ENCODE results near the gene PRRG3.

PRRG3 gene

DNA sequence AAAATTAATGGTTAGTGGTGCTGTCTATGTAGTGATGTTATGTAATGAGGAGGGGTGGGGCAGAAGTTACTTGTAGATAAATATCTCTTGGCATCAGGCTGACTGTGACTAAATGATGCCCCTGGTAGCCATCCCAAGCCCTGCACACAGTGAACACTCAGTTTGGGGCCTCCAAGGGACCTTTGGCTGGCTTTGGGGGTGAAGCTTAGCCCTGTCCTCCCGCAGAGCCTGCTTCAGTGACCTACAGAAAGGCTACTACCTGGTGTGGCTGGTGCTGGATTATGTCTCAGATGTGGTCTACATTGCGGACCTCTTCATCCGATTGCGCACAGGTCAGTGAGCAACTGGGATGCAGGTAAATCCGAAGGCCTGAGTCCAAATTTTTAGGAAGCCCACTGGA is 47.1 kb downstream of the PRRG3 start:
- peaks cover 93 to 98% (median 97%) of the 10 kb centered on the region in 11 experiments for H3K27me3 ChIP-seq
- H3K9ac ChIP-seq = no peak overlapping the region
- no peaks in the 10 kb centered on the region for H3K36me3 ChIP-seq
- H4K20me1 ChIP-seq = peaks cover 0 to 9% (median 0%) of the 10 kb centered on the region in 11 experiments; a peak in 3 of 22 replicates
- peaks cover 0 to 5% (median 1%) of the 10 kb centered on the region in 10 experiments; a peak in 5 of 20 replicates for H3K4me1 ChIP-seq
- H3K9me3 ChIP-seq (replicated peaks in 1 of 11) = peaks cover 0 to 23% (median 11%) of the 10 kb centered on the region in 11 experiments; a peak in 16 of 22 replicates
- H3K4me3 ChIP-seq = no peak overlapping the region
- H3K4me2 ChIP-seq = no peak overlapping the region
- TF ChIP-seq Cebpa-rat (IDR thresholded peaks at IDR 0.05) = no peak
- no peak overlapping the region for H3K27ac ChIP-seq

- H3K36me3 ChIP-seq = no peaks in the 10 kb centered on the region
- no peak overlapping the region for H3K4me3 ChIP-seq
- H3K4me2 ChIP-seq = no peak overlapping the region
- peaks cover 0 to 8% (median 0%) of the 10 kb centered on the region in 11 experiments; a peak in 2 of 22 replicates for H4K20me1 ChIP-seq
- no peak for TF ChIP-seq Cebpa-rat (IDR thresholded peaks at IDR 0.05)
- H3K9ac ChIP-seq = no peak overlapping the region
- no peak overlapping the region for H3K27ac ChIP-seq
- H3K4me1 ChIP-seq = no peaks in the 10 kb centered on the region
- peaks cover 0 to 23% (median 11%) of the 10 kb centered on the region in 11 experiments; a peak in 16 of 22 replicates for H3K9me3 ChIP-seq (replicated peaks in 1 of 11)
- peaks cover 95 to 98% (median 97%) of the 10 kb centered on the region in 11 experiments for H3K27me3 ChIP-seq
Measured at GRCh38 chrX:151743651-151744470, 48.6 kb downstream of the PRRG3 start.

DNA sequence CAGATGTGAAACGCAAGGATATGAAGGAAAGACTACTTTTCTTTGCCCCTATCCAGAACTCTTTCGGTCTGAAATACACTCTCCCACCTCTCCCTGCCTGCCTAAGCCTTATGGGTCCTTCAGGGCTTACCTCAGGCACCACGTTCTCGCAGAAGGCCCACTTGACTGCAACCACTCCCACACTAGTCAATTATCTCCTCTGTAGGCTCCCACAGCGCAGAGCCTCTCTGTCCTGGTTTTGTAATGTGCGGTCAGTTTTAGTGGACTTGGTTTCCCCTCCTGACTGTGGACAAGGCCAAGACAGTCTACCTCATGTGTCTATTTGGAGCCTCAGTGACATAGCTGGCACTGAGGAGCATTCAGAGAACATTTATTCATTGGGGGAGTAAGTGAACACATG is 50.4 kb downstream of the PRRG3 start:
- H3K27me3 ChIP-seq = peaks cover 95 to 98% (median 97%) of the 10 kb centered on the region in 11 experiments

GRCh38 chrX:151746502-151746901 is 51.2 kb downstream of the PRRG3 start:
- no peaks in the 10 kb centered on the region for H3K36me3 ChIP-seq
- H3K9ac ChIP-seq = no peak overlapping the region
- no peak overlapping the region for H3K27ac ChIP-seq
- TF ChIP-seq Cebpa-rat (IDR thresholded peaks at IDR 0.05) = no peak
- peaks cover 95 to 98% (median 97%) of the 10 kb centered on the region in 11 experiments for H3K27me3 ChIP-seq
- peaks cover 0 to 11% (median 6%) of the 10 kb centered on the region in 11 experiments; a peak in 16 of 22 replicates for H3K9me3 ChIP-seq (replicated peaks in 1 of 11)
- no peak overlapping the region for H3K4me3 ChIP-seq
- H3K4me1 ChIP-seq = 0 out of 20 replicates have a peak, but pooled peaks cover 0 to 1% (median 0%) of the 10 kb centered on the region in 10 experiments
- peaks cover 0 to 4% (median 0%) of the 10 kb centered on the region in 11 experiments; a peak in 4 of 22 replicates for H4K20me1 ChIP-seq
- H3K4me2 ChIP-seq = no peak overlapping the region

More for the DNA sequence above, 50.4 kb downstream of the PRRG3 start:
- Histone ChIP-seq H3K27ac (no peak overlapping the region), H4K20me1 (peaks cover 0 to 4% (median 0%) of the 10 kb centered on the region in 11 experiments; a peak in 3 of 22 replicates), H3K4me2 (no peak overlapping the region), H3K36me3 (no peaks in the 10 kb centered on the region), H3K4me1 (no peaks in the 10 kb centered on the region), H3K9me3 (replicated peaks in 1 of 11) (peaks cover 0 to 20% (median 11%) of the 10 kb centered on the region in 11 experiments; a peak in 16 of 22 replicates), H3K4me3 (no peak overlapping the region), H3K9ac (no peak overlapping the region)
- no peak for TF ChIP-seq Cebpa-rat (IDR thresholded peaks at IDR 0.05)

GRCh38 chrX:151750511-151750910 is 55.3 kb downstream of the PRRG3 start:
- H3K9ac ChIP-seq = no peak overlapping the region
- no peaks in the 10 kb centered on the region for H3K36me3 ChIP-seq
- no peaks in the 10 kb centered on the region for H3K9me3 ChIP-seq (replicated peaks in 1 of 11)
- no peak overlapping the region for H3K4me3 ChIP-seq
- H4K20me1 ChIP-seq = peaks cover 0 to 12% (median 0%) of the 10 kb centered on the region in 11 experiments; a peak in 6 of 22 replicates
- peaks cover 0 to 25% (median under 1%) of the 10 kb centered on the region in 10 experiments; a peak in 5 of 20 replicates for H3K4me1 ChIP-seq
- TF ChIP-seq Cebpa-rat (IDR thresholded peaks at IDR 0.05) = no peak
- no peak overlapping the region for H3K4me2 ChIP-seq
- no peak overlapping the region for H3K27ac ChIP-seq
- peaks cover 97 to 100% (median 100%) of the 10 kb centered on the region in 11 experiments for H3K27me3 ChIP-seq

- H3K4me1 ChIP-seq = peaks cover 0 to 30% (median 5%) of the 10 kb centered on the region in 10 experiments; a peak in 8 of 20 replicates
- no peak overlapping the region for H3K9ac ChIP-seq
- H3K36me3 ChIP-seq = no peaks in the 10 kb centered on the region
- no peak overlapping the region for H3K4me2 ChIP-seq
- H3K4me3 ChIP-seq = no peak overlapping the region
- H4K20me1 ChIP-seq = peaks cover 0 to 12% (median 0%) of the 10 kb centered on the region in 11 experiments; a peak in 7 of 22 replicates
- peaks cover 97 to 100% (median 100%) of the 10 kb centered on the region in 11 experiments for H3K27me3 ChIP-seq
- TF ChIP-seq Cebpa-rat (IDR thresholded peaks at IDR 0.05) = no peak
- H3K9me3 ChIP-seq (replicated peaks in 1 of 11) = no peaks in the 10 kb centered on the region
- no peak overlapping the region for H3K27ac ChIP-seq
Measured at GRCh38 chrX:151752847-151753246, 57.6 kb downstream of the PRRG3 start.

DNA sequence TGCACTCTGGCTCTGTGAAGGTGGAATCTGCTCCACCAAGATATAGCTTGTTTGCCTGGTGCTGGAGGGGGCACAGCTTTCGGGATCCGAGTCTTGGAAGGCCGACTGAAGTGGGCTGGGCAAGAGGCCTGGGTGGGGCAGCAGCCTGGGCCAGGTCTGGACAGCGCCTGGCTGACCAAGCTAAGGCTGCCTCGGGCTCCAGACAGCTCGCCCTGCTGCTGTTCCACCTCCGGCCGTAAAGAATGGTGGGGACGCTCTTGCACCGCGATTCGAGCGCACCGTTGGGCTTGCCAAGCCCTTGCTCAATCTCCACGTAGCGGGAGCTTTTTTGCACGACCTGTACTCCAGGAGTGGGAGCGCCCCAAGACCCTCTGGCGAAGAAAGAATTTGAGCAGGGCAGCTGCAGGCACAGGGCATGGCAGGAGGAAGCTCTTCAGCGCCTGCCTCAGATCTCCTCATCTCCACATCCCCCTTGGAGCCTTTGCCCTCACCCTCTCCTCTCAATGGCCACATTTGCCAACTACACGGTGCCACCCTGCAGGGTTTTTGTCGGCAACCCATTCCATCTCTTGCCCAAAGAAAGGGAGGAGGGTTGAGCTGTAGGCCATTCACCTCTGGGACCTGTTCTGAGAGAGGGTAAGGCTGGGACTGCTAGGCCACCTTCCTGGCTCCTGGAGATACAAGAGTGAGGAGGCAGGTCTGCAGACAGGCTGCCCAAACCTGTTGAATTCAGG is 58.2 kb downstream of the PRRG3 start:
- Histone ChIP-seq H3K4me3 (no peak overlapping the region), H3K36me3 (no peaks in the 10 kb centered on the region), H4K20me1 (peaks cover 0 to 12% (median 0%) of the 10 kb centered on the region in 11 experiments; a peak in 7 of 22 replicates), H3K27me3 (peaks cover 96 to 100% (median 99%) of the 10 kb centered on the region in 11 experiments), H3K4me2 (peak overlapping the region in 2 of 11 experiments; percentile 17 to 28; a peak in 2 of 22 replicates), H3K27ac (no peak overlapping the region), H3K4me1 (peaks cover 0 to 30% (median 5%) of the 10 kb centered on the region in 10 experiments; a peak in 8 of 20 replicates), H3K9me3 (replicated peaks in 1 of 11) (no peaks in the 10 kb centered on the region), H3K9ac (no peak overlapping the region)
- no peak for TF ChIP-seq Cebpa-rat (IDR thresholded peaks at IDR 0.05)

- Histone ChIP-seq H3K9me3 (replicated peaks in 1 of 11) (no peaks in the 10 kb centered on the region; a peak in 1 of 22 replicates), H3K4me3 (no peak overlapping the region), H3K36me3 (no peaks in the 10 kb centered on the region), H4K20me1 (peaks cover 0 to 12% (median 0%) of the 10 kb centered on the region in 11 experiments; a peak in 7 of 22 replicates), H3K27me3 (peaks cover 94 to 99% (median 98%) of the 10 kb centered on the region in 11 experiments), H3K27ac (no peak overlapping the region), H3K9ac (no peak overlapping the region), H3K4me2 (peak overlapping the region in 2 of 11 experiments; percentile 17 to 28; a peak in 2 of 22 replicates), H3K4me1 (peaks cover 0 to 30% (median 5%) of the 10 kb centered on the region in 10 experiments; a peak in 8 of 20 replicates)
- TF ChIP-seq Cebpa-rat (IDR thresholded peaks at IDR 0.05) = no peak
Measured at GRCh38 chrX:151754047-151754429, 58.8 kb downstream of the PRRG3 start.
